Measurements from ENCODE around the gene TRIP13. TPM values are rescaled to one million over a fixed set of nuclear protein-coding genes. Genes with fewer than 3 reads are reported as not detected.

Gene TRIP13
- total and polyA plus RNA-seq, 4 experiments from 2014 or later, result 0.39 to 1.0 (median 0.69) TPM; not detected in 1

GRCh38 chr5:893711-894110, 1.0 kb downstream of the TRIP13 start:
- Histone ChIP-seq H3K9me3 (ENCODE audit: control insufficient read depth in 1 of 2, low read length in 2 of 2) (no peaks in the 10 kb centered on the region), H3K4me1 (ENCODE audit: insufficient read depth, low read length) (peaks cover 28% of the 10 kb centered on the region), H3K27ac (ENCODE audit: low read depth, low read length) (no peak overlapping the region), H3K4me3 (ENCODE audit: low read length in 2 of 2) (no peak overlapping the region), H3K27me3 (ENCODE audit: insufficient read depth, low read length) (no peaks in the 10 kb centered on the region), H3K36me3 (ENCODE audit: insufficient read depth, low read length) (peaks cover 25% of the 10 kb centered on the region)
- Mint-ChIP-seq H3K27me3 (no peaks in the 10 kb centered on the region), H3K4me1 (peaks cover 4 to 32% (median 17%) of the 10 kb centered on the region in 4 donors), H3K36me3 (peaks cover 11 to 29% of the 10 kb centered on the region in 2 donors), H3K9me3 (no peaks in the 10 kb centered on the region), H3K27ac (peak overlapping the region in 3 of 7 donors; percentile 42 to 68 (median 62)), H3K4me3 (peak overlapping the region in 6 of 8 donors; percentile 55 to 72 (median 64))
- intact Hi-C loops (cut with micrococcal nuclease), result loop anchor here (2.0 to 5.0 kb wide), 3 partner anchors 19 to 281 kb away; partner anchors contain the start of genes CEP72 and ZDHHC11B
- ChIA-PET POLR2A (ENCODE audit: partially characterized antibody) (no interaction called here), CTCF (ENCODE audit: partially characterized antibody) (no interaction called here)
- DNase-seq, result no peak

- intact Hi-C loops (cut with micrococcal nuclease), result no loop called here
- CTCF ChIA-PET (ENCODE audit: partially characterized antibody), result interaction anchor here (1.0 to 2.6 kb wide), 6 partner anchors 8 to 243 kb away, joined by 3 to 21 read pairs (median 7); partner anchors contain the start of genes BRD9 and TRIP13
- Mint-ChIP-seq H3K27me3 (no peaks in the 10 kb centered on the region), H3K9me3 (no peaks in the 10 kb centered on the region), H3K4me3 (no peak overlapping the region), H3K27ac (no peak overlapping the region), H3K36me3 (no peaks in the 10 kb centered on the region), H3K4me1 (peaks cover 0 to 2% (median 0%) of the 10 kb centered on the region in 4 donors)
- no peak for DNase-seq
- POLR2A ChIA-PET (ENCODE audit: partially characterized antibody), result no interaction called here
- no peaks in the 10 kb centered on the region for H3K4me1 ChIP-seq (ENCODE audit: insufficient read depth, low read length)
- no peaks in the 10 kb centered on the region for H3K27me3 ChIP-seq (ENCODE audit: insufficient read depth, low read length)
- no peak overlapping the region for H3K4me3 ChIP-seq (ENCODE audit: low read length in 2 of 2)
- H3K27ac ChIP-seq (ENCODE audit: low read depth, low read length), result no peak overlapping the region
- no peaks in the 10 kb centered on the region for H3K36me3 ChIP-seq (ENCODE audit: insufficient read depth, low read length)
- H3K9me3 ChIP-seq (ENCODE audit: control insufficient read depth in 1 of 2, low read length in 2 of 2), result no peaks in the 10 kb centered on the region
Observed at GRCh38 chr5:900781-901180, 8.1 kb downstream of the TRIP13 start.

GRCh38 chr5:902129-902916, 9.6 kb downstream of the TRIP13 start:
- Mint-ChIP-seq H3K4me3 (no peak overlapping the region), H3K27ac (peak overlapping the region in 2 of 7 donors; percentile 5 to 43), H3K27me3 (no peaks in the 10 kb centered on the region), H3K4me1 (peaks cover 0 to 2% (median 0%) of the 10 kb centered on the region in 4 donors), H3K36me3 (no peaks in the 10 kb centered on the region), H3K9me3 (no peaks in the 10 kb centered on the region)
- Histone ChIP-seq H3K36me3 (ENCODE audit: insufficient read depth, low read length) (no peaks in the 10 kb centered on the region), H3K9me3 (ENCODE audit: control insufficient read depth in 1 of 2, low read length in 2 of 2) (no peaks in the 10 kb centered on the region), H3K27ac (ENCODE audit: low read depth, low read length) (no peak overlapping the region), H3K4me3 (ENCODE audit: low read length in 2 of 2) (no peak overlapping the region), H3K4me1 (ENCODE audit: insufficient read depth, low read length) (no peaks in the 10 kb centered on the region), H3K27me3 (ENCODE audit: insufficient read depth, low read length) (no peaks in the 10 kb centered on the region)
- intact Hi-C loops (cut with micrococcal nuclease), result loop anchor here (2.0 kb wide), 1 partner anchor 232 kb away; no protein-coding TSS in a partner anchor
- ChIA-PET CTCF (ENCODE audit: partially characterized antibody) (interaction anchor here (1.0 to 2.6 kb wide), 8 partner anchors 10 to 455 kb away, joined by 3 to 21 read pairs (median 6); partner anchors contain the start of genes BRD9 and TRIP13), POLR2A (ENCODE audit: partially characterized antibody) (no interaction called here)
- no peak for DNase-seq

- Mint-ChIP-seq H3K36me3 (no peaks in the 10 kb centered on the region), H3K9me3 (no peaks in the 10 kb centered on the region), H3K27ac (no peak overlapping the region), H3K4me3 (no peak overlapping the region), H3K4me1 (peaks cover 0 to 2% (median 0%) of the 10 kb centered on the region in 4 donors), H3K27me3 (no peaks in the 10 kb centered on the region)
- no peaks in the 10 kb centered on the region for H3K4me1 ChIP-seq (ENCODE audit: insufficient read depth, low read length)
- no peaks in the 10 kb centered on the region for H3K36me3 ChIP-seq (ENCODE audit: insufficient read depth, low read length)
- ChIA-PET CTCF (ENCODE audit: partially characterized antibody) (interaction anchor here (1.2 to 1.4 kb wide), 3 partner anchors 9 to 234 kb away, joined by 4 read pairs; no protein-coding TSS in a partner anchor), POLR2A (ENCODE audit: partially characterized antibody) (interaction anchor here (1.1 kb wide), 1 partner anchor 11 kb away, joined by 3 read pairs; the partner anchor contains the start of genes BRD9 and TRIP13)
- no peak overlapping the region for H3K4me3 ChIP-seq (ENCODE audit: low read length in 2 of 2)
- no peaks in the 10 kb centered on the region for H3K27me3 ChIP-seq (ENCODE audit: insufficient read depth, low read length)
- DNase-seq, result no peak
- H3K27ac ChIP-seq (ENCODE audit: low read depth, low read length), result no peak overlapping the region
- no peaks in the 10 kb centered on the region for H3K9me3 ChIP-seq (ENCODE audit: control insufficient read depth in 1 of 2, low read length in 2 of 2)
- intact Hi-C loops (cut with micrococcal nuclease), result loop anchor here (2.0 kb wide), 1 partner anchor 233 kb away; no protein-coding TSS in a partner anchor
Observed at GRCh38 chr5:903756-904096, 11.0 kb downstream of the TRIP13 start.

GRCh38 chr5:905139-905642, 12.5 kb downstream of the TRIP13 start:
- CTCF ChIA-PET (ENCODE audit: partially characterized antibody), result interaction anchor here (0.6 to 1.0 kb wide), 2 partner anchors 9 to 232 kb away, joined by 3 read pairs; no protein-coding TSS in a partner anchor
- Mint-ChIP-seq H3K4me1 (peaks cover 0 to 2% (median 0%) of the 10 kb centered on the region in 4 donors), H3K4me3 (no peak overlapping the region), H3K27me3 (no peaks in the 10 kb centered on the region), H3K27ac (peak overlapping the region in 2 of 7 donors; percentile 58 to 84), H3K36me3 (no peaks in the 10 kb centered on the region), H3K9me3 (no peaks in the 10 kb centered on the region)
- Histone ChIP-seq H3K36me3 (ENCODE audit: insufficient read depth, low read length) (no peaks in the 10 kb centered on the region), H3K27ac (ENCODE audit: low read depth, low read length) (no peak overlapping the region), H3K4me3 (ENCODE audit: low read length in 2 of 2) (no peak overlapping the region), H3K9me3 (ENCODE audit: control insufficient read depth in 1 of 2, low read length in 2 of 2) (no peaks in the 10 kb centered on the region), H3K27me3 (ENCODE audit: insufficient read depth, low read length) (no peaks in the 10 kb centered on the region), H3K4me1 (ENCODE audit: insufficient read depth, low read length) (no peaks in the 10 kb centered on the region)
- intact Hi-C loops (cut with micrococcal nuclease), result no loop called here
- POLR2A ChIA-PET (ENCODE audit: partially characterized antibody), result no interaction called here
- no peak for DNase-seq

GRCh38 chr5:907366-907910, 14.8 kb downstream of the TRIP13 start:
- ChIA-PET POLR2A (ENCODE audit: partially characterized antibody) (no interaction called here), CTCF (ENCODE audit: partially characterized antibody) (no interaction called here)
- Mint-ChIP-seq H3K9me3 (peaks cover 0 to 2% (median 0%) of the 10 kb centered on the region in 8 donors), H3K27me3 (no peaks in the 10 kb centered on the region), H3K36me3 (no peaks in the 10 kb centered on the region), H3K4me1 (peaks cover 2 to 5% (median 4%) of the 10 kb centered on the region in 4 donors), H3K27ac (peak overlapping the region in 1 of 7 donors; percentile 56), H3K4me3 (no peak overlapping the region)
- DNase-seq, result no peak
- Histone ChIP-seq H3K4me3 (ENCODE audit: low read length in 2 of 2) (no peak overlapping the region), H3K27ac (ENCODE audit: low read depth, low read length) (no peak overlapping the region), H3K9me3 (ENCODE audit: control insufficient read depth in 1 of 2, low read length in 2 of 2) (no peaks in the 10 kb centered on the region), H3K27me3 (ENCODE audit: insufficient read depth, low read length) (no peaks in the 10 kb centered on the region), H3K4me1 (ENCODE audit: insufficient read depth, low read length) (no peaks in the 10 kb centered on the region), H3K36me3 (ENCODE audit: insufficient read depth, low read length) (no peaks in the 10 kb centered on the region)
- intact Hi-C loops (cut with micrococcal nuclease), result no loop called here

- H3K9me3 ChIP-seq (ENCODE audit: control insufficient read depth in 1 of 2, low read length in 2 of 2), result no peaks in the 10 kb centered on the region
- Mint-ChIP-seq H3K9me3 (peaks cover 0 to 2% (median 0%) of the 10 kb centered on the region in 8 donors), H3K36me3 (no peaks in the 10 kb centered on the region), H3K4me1 (peaks cover 2 to 12% (median 9%) of the 10 kb centered on the region in 4 donors), H3K27ac (no peak overlapping the region), H3K4me3 (no peak overlapping the region), H3K27me3 (no peaks in the 10 kb centered on the region)
- POLR2A ChIA-PET (ENCODE audit: partially characterized antibody), result no interaction called here
- H3K27ac ChIP-seq (ENCODE audit: low read depth, low read length), result no peak overlapping the region
- CTCF ChIA-PET (ENCODE audit: partially characterized antibody), result no interaction called here
- DNase-seq, result no peak
- H3K4me1 ChIP-seq (ENCODE audit: insufficient read depth, low read length), result no peaks in the 10 kb centered on the region
- intact Hi-C loops (cut with micrococcal nuclease), result no loop called here
- H3K4me3 ChIP-seq (ENCODE audit: low read length in 2 of 2), result no peak overlapping the region
- no peaks in the 10 kb centered on the region for H3K36me3 ChIP-seq (ENCODE audit: insufficient read depth, low read length)
- H3K27me3 ChIP-seq (ENCODE audit: insufficient read depth, low read length), result no peaks in the 10 kb centered on the region
Observed at GRCh38 chr5:908172-908571, 15.5 kb downstream of the TRIP13 start.
